ENCODE measurements around the gene ENPP4.
A peak's percentile ranks its signal among the peaks of the same experiment; 100 is the strongest.
"Not testable (repeated sequence)": the region's sequence is repeated elsewhere in the genome, so short reads cannot be mapped to it uniquely, and the experiment has no call there.

Gene ENPP4

DNA sequence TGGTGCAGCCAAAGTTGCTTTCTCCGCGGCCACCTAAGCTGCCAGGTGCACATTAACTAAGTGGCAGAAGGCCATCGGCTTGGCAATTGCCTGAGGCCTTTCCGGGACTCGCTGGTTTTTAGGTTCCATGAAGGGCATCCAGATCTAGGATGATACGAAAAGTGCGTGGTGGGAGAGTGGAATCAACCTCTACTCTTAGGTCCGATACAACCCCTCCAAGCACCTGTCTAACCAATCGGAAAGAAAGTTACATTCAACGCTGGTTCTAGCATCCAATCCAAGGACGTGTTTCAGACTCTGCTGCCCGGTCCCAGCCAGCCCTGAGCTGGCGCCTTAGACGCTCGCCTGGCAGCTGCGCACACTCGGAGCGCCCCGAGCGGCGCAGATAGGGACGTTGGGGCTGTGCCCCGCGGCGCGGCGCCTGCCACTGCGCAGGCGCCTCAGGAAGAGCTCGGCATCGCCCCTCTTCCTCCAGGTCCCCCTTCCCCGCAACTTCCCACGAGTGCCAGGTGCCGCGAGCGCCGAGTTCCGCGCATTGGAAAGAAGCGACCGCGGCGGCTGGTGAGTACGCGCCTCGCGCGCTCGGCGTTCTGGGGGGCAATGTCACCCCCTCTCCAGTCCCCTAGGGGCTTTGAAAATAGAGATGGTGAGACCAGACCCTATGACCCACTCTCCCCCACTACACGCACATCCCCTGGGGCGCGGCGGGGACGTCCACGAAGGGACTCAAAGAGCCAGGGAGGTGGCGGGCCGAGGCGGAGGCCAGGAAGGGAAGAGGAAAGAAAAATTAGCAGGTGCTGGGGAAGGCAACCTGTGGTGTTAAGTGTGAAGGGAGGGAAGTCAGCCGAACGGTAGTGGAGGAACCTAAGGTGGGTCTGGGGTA lies at the start of gene ENPP4:
Gene ENPP4, plus strand, starts transcription at position 361 of the 883 bp plus-strand sequence. CDS start 9,595 bp downstream, outside the sequence.
- DNase-seq: peak; percentile 86

- DNase-seq: no peak
Measured at GRCh38 chr6:46080111-46080510, 49.7 kb upstream of the ENPP4 start.

- not testable (repeated sequence) for DNase-seq
Measured at GRCh38 chr6:46085688-46086087, 44.1 kb upstream of the ENPP4 start.

DNA sequence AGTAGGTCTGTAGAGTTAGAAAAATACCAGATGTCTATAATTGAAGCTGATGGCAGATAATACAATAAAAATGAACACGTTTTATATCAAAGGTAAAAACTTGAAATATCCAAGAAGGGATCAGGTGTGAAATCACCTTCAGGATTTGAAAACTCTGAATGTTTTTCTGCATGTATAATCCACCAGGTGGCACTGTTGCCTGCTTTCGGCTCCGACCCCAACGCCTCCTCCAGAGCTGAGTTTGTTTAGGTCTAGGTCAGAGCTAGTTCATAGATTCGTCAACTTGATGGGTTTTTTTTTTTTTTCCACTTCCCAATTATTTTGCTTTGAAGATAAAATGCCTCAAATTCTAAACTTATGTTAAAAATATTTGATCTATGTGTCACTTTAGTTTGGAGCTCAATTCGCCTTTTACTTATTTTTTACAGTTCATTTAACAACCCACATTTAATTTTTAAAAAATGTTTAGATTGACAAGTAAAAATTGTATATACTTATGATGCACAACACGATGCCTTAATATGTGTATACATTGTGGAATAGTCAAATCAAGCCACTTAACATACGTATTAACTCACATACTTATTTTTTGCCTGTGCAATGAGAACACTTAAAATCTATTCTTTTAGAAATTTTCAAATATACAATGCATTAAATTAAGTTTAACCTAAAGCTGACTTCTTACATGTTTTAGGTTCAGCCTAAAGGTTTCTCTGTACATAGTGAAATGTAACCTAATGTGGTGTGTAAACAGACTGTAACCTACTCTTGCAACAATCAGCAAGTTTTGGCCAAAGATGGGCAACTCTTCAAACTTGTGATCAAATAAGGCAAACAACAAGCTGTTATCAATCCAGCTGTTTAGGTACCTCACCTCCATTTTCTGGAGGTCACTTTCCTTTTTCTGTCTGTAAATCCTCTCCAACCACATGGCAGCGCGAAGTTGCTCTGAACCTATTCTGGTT lies 39.4 kb upstream of the ENPP4 start:
- peak; percentile 57 for DNase-seq

DNA sequence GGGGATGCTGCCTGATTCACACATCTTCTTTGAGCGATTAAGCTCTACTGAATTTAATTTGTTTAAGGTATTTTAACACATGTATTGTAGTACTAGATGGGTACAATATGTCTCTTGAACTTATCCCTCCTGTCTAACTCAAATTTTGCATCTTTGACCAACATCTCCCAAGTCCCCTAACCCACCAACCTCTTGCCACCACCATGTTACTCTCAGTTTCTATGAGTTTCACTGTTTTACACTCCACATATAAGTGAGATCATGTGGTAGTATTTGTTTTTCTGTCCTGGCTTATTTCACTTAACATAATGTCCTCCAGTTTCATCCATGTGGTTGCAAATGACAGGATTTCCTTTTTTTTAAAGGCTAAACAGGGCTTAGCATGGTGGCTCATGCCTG lies 38.7 kb upstream of the ENPP4 start:
- DNase-seq: no peak

- no peak for DNase-seq
Measured at GRCh38 chr6:46095251-46095650, 34.5 kb upstream of the ENPP4 start.

DNA sequence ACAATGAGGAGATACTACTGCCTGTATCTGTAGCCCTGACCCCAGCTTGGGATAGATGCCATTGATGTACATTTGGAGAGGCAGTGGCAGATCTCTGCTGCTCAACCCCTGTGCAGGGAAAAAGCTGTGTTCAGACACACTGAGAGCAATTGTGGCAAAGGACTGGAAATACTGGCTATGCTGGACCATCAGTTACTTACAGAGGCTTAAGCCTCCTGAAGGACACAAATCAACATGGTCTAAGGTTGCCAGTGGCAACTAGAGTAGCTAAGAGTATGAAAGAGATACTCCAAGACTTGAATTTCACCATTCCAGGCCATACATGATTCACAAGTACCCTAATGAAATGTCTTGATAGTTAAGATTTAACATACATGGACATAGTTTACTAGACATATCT lies 32.4 kb upstream of the ENPP4 start:
- no peak for DNase-seq

DNA sequence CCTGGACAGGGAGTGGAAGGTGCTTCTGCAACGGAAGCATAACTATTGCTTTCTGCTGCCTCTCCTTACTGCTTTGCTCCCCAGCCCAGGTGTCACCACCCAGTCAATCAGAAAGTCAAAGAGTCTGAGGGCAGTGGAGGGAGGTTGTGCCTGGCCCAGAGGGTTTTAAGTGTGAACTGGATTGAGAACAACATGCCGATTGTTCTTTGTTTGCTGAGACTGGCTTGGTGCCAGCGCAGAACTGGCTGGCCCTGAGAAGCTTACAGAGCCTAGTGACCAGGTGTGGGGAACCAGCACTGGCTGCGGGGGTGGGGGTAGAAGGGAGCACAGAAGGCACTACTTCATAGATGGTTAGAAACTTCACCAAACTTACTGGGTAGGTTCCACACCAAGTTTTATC lies 31.1 kb upstream of the ENPP4 start:
- no peak for DNase-seq

GRCh38 chr6:46099952-46100351 lies 29.8 kb upstream of the ENPP4 start:
- DNase-seq: no peak

DNA sequence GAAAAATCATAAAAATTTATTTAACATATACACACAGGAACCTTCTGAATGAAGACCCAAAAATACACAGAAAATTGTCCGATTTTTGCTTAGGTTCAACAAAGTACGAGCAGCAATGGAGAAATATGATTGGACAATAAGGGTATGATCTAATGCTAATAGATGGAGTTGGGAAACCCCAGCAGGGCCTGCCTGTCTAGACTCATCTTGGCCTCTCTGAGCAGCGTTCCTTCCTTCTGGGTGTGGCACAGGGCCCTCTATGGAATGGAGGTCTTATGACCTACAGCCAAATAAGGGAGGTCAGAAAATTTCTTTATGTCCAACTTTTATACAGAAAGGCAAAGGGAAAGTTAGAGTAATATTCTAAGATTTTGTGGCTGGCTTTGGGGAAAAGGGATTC lies 27.7 kb upstream of the ENPP4 start:
- DNase-seq: no peak

DNA sequence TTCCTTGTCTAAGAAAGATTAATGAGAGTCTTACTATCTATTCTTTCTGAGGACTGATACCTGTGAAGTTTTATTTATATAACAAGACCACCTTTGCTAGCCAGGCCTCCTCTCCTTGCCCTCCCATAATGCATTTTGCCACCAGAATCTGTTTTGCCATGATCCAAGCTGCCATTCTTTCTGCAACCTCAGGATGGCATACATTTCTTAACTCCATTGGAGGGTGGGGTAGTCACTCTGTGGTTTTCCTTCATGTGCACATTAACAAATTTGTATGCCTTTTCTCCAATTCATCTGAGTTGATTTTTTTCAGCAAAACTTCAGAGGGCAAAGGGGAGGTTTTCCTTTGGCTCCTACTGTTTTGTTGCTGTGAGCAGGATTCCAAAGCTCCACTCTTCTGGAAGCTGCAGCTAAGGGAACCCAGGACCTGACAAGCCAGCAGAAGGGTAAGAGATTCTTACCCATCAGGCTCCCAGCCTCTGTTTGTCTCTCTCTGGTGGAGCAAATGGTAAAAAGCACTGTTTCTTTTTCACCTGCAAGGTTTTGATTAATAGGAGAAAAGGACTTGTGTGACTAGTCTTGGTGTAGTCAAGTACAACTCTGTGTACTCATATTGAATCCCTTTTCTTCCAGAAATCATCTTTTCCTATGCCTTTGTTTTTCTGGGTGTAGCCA lies 26.2 kb upstream of the ENPP4 start:
- no peak for DNase-seq

GRCh38 chr6:46104209-46104608 lies 25.6 kb upstream of the ENPP4 start:
- DNase-seq: no peak

- DNase-seq: no peak
Measured at GRCh38 chr6:46105568-46105967, 24.2 kb upstream of the ENPP4 start.

DNA sequence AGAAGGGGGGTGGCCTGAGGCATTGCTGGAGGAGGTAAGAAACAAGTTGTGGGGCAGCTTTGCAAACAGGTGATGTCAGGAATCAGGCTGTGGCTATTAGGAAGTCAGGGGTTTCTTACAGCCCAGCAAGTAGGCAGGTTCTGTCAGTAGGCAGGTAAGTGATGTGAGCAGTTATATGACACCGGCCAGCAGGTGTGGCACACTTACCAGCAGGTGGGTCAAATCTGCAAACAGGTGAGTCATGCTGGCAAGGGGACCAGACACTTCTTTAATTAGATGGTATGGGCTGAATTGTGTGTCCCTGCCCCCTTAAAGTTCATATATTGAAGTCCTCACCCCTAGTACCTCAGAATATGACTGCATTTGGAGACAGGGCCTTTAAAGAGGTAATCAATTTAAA lies 16.4 kb upstream of the ENPP4 start:
- DNase-seq: no peak

- no peak for DNase-seq
Measured at GRCh38 chr6:46115634-46116033, 14.2 kb upstream of the ENPP4 start.

DNA sequence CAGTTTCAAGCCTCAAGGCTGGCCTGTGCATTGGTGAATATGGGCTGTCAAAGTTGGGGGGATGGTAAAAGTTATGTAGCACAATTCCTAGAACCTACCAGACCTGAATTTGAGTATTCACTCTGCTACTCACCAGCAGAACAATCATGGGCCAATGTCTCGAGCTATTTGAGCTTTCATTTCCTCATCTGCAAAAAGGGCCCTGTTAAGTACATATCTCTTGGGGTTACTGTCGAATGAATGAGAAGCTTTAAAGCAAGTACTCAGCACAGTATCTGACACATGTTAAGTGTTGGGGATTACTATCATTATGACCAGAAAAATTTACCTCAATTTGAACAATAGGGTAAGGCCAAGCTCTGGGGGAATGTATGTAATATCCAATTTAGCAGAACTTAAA lies 13.5 kb upstream of the ENPP4 start:
- no peak for DNase-seq

DNA sequence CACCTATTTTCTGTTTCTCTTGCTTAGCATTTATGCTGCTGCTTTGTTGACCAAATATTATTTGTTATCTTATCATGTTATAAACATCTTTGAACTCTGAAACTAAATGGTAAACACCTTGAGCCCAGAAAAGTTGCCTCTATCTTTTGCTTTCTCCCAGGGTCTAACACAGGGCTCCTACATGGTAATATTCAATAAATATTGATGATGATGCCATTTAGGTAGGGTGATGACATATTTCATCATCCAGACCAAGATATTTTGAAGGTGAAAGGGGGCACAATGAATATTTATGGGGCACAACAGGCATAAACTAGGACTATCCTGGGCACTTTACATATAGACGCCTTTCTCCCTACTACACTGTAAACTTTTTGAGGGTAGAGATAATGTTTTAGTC lies 11.6 kb upstream of the ENPP4 start:
- no peak for DNase-seq

- DNase-seq: no peak
Measured at GRCh38 chr6:46118836-46119235, 11.0 kb upstream of the ENPP4 start.

DNA sequence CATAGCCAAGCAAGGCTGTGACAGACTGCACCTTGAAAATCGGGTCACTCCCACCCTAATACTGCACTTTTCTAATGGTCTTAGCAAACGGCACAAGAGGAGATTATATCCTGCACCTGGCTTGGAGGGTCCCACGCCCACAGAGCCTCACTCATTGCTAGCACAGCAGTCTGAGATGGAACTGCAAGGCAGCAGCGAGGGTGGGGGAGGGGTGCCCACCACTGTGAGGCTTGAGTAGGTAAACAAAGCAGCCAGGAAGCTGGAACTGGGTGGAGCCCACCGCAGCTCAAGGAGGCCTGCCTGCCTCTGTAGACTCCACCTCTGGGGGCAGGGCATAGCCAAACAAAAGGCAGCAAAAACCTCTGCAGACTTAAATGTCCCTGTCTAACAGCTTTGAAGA lies 10.1 kb upstream of the ENPP4 start:
- peak; percentile 16 for DNase-seq

GRCh38 chr6:46128476-46128875 lies 1.3 kb upstream of the ENPP4 start:
- DNase-seq: no peak

GRCh38 chr6:46129291-46129628 lies 529 bp upstream of the ENPP4 start:
- peak; percentile 6 for DNase-seq

- no peak for DNase-seq
Measured at GRCh38 chr6:46130666-46131065, 877 bp downstream of the ENPP4 start.

DNA sequence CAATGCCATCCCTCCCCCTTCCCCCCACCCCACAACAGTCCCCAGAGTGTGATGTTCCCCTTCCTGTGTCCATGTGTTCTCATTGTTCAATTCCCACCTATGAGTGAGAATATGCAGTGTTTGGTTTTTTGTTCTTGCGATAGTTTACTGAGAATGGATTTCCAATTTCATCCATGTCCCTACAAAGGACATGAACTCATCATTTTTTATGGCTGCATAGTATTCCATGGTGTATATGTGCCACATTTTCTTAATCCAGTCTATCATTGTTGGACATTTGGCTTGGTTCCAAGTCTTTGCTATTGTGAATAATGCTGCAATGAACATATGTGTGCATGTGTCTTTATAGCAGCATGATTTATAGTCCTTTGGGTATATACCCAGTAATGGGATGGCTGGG lies 1.5 kb downstream of the ENPP4 start:
- not testable (repeated sequence) for DNase-seq
